ENCODE results near the gene SLC22A23.

The SLC22A23 gene

DNA sequence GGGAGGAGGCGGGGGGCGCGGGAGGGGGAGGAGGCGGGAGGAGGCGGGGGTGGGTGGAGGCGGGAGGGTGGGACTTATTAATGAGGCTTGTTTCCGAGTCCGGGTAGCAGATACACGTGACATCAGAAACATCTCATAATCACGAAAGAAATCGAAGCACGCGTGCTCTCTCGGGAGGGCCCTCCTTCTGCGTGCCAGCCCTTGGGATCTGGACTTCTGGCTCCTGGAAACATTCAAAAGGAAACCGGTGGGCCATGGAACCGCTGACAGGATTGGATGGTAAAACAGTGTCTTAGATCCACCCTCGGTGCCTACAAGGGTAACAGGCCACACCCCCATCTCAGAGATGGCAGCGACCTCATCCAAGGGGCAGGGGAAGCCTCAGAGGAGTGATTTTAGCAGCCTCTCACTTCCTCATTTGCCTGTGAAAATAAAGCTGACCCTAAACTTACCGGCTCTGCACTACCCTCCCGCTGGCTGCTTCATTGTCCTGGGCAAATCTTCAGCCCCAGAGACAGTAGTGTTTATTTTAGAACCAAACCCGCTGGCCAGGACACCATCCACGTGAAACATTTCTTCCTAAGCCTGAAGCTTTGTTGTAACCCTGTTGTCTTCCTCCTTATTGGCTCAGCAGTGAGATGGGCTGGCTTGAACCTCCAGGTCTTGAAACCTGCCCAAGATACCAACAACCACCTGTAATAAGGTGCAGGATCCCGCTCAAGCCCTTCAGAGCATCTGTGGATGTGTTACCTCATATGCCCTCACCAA is 100.6 kb downstream of the SLC22A23 start:
- in situ Hi-C loops (cut with MboI; ENCODE audit: low sequenced_read_pairs) = no loop called here

DNA sequence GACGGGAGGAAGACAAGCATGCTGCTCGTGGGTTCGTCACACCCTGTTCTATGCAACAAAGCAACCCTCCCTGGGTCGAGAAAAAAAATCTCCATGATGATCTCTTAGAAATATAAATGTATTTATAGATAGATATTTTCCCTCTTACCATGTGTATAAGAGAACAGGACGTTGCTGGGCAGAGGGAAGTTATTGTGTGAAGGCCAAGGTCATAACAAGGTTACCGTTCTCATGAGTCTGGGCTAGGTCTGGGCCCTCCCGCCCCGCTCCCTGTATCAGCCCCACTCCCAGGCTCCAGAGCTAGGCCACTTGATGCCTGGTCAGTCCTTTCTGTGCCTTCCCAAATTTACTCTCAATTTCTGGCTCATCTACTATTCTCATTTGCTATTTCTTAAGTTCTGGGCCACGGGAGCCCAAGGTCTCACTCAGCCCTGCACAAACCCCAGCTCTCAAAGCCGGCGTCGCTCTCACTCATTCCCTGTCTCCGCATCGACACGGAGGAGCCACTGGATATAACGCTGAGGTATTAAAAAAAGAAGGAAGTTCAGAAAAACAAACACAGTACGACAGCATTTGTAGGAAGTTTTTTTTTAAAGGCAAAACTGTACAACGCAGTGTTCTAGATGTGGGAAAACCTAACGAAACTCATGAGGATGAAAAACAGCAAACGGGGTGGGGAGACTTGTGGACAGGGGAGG is 101.3 kb downstream of the SLC22A23 start:
- in situ Hi-C loops (cut with MboI; ENCODE audit: low sequenced_read_pairs) = no loop called here

DNA sequence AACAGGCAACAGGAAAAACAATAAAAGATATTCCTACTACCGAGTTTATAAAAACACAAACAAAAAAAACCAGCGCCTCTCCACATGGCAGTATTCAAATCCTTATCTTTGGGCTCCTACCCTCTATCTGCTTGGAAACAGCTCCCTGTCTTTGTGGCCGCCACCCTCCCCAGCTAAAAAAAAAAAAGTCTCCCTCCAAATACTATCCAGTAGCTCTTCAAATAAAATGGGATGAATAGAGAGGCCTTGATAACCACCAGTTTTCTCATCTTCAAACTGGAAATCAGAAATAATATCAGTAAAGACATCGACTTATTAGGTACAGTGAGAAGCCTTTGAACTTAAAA is 101.9 kb downstream of the SLC22A23 start:
- in situ Hi-C loops (cut with MboI; ENCODE audit: low sequenced_read_pairs) = no loop called here

DNA sequence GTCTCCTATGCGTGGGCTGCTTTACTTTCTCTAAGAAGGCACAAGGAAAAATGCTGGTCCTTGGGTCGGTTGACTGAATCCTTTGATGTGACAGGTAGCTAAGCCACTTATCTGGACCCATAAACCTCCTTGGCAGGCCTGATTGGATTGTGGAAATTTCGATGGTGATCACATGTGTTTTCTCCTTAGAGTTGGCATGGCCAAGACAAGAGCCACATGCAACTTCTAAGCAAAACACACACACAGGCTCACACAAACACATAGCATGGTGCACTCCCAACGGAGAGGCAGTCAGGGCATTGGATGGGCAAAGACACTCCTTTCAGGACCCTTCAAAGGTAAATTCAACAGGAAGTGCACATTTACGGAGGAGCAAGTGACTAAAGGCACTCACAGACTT is 102.9 kb downstream of the SLC22A23 start:
- in situ Hi-C loops (cut with MboI; ENCODE audit: low sequenced_read_pairs) = no loop called here

DNA sequence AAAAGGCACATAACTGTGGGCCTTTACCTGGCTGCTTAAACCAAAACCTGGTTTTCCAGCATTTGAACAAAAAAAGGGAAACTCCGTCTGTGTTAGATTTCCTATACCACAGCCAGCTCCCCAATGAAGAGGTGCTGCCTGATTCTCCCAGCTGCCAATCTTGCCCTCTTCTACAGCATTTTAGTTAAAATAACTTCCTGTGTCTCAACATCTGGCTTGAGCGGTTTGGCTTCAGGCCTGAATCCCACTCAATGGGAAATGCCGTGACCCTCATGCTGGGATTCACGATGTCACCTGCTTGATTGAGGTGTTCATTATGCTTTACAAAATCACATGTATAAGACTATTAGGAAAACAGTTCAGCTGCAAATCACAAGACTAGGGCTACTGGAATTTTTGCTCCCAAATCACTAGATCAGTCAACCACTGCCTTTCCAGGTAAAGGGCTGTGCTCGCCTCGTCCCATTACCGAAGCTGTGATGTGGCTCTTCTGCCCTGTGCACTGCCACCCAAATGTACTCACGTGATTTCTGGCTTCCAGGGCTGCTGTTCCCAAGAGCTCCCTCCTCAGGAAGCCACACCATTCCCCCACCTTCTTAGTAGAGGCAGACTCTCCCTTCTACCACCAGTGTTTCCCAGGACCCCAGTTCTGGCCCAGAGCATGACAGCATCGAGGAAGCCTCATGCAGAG is 103.5 kb downstream of the SLC22A23 start:
- in situ Hi-C loops (cut with MboI; ENCODE audit: low sequenced_read_pairs) = no loop called here

DNA sequence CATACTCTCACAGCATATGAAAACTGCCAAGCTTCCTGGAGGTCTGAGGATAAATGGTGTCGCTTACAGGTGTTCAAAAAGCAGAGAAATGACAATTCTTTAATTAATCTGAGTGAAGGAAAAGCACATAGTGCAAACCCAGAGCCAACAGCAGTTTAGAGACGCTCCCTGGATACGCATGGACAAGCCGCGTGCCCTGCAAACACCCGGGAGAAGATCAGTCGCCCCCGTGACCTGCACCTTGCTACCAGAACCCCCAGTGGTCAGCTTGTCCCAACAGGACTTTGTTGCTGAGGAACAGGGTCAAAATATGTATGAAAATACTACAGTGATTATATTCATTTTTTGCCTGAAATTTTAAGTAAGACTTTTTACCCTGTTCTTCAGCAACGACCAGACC is 104.2 kb downstream of the SLC22A23 start:
- in situ Hi-C loops (cut with MboI; ENCODE audit: low sequenced_read_pairs) = no loop called here

DNA sequence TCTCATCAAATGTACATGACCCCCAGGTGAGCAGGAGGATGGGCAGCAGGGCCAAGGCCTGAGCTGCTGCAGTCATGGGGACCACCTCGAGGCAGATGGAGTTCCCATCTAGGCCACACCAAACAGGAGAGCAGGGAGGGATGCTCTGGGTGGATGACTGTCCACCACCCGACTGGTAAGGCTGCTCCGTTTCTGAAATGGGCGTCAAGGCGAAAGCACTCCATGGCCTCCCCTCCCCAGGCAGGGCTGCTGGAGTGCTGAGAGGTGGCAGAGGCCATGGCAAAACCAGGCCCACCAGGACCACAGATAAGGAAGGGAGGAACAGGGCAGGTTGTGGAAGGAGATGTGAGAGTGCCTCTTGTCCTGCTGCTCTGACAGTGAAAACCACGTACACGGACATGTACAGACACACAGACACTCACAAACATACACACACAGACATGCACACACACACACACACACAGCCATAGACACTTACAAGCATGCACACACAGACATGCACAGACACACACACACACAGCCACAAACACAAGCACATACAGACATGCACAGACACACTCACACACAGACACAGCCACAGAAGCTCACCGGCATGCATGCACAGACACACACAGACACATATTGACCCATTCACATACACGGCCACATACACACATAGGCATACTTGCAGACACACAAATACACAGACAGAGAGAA is 104.9 kb downstream of the SLC22A23 start:
- in situ Hi-C loops (cut with MboI; ENCODE audit: low sequenced_read_pairs) = no loop called here

DNA sequence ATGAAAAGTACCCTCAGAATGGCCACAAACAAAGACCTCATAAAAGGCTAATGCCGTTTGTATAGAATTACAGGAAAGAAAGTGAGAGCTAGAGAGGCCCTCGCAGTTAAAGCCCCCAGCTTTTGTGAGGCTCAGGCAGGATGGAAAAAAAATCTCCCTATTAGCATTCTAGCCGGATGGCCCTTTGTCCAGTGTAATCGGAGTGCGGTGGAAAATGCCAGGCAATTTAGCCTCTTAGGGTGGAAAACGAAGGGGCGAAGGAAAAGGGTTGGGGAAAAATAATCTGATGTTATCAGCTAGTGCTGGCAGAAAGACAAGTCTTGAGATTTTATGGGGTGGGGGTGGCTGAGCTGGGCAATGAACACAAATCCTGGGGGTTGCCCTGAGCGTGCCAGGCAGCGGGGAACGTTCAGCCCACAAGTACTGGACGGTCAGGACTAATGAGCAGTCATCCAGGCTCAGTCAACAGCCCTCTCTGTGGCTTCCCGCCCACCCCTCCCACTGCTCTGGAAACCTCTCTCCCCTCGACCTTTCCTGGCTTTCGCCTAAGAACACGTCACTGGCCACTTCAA is 105.7 kb downstream of the SLC22A23 start:
- in situ Hi-C loops (cut with MboI; ENCODE audit: low sequenced_read_pairs) = no loop called here

DNA sequence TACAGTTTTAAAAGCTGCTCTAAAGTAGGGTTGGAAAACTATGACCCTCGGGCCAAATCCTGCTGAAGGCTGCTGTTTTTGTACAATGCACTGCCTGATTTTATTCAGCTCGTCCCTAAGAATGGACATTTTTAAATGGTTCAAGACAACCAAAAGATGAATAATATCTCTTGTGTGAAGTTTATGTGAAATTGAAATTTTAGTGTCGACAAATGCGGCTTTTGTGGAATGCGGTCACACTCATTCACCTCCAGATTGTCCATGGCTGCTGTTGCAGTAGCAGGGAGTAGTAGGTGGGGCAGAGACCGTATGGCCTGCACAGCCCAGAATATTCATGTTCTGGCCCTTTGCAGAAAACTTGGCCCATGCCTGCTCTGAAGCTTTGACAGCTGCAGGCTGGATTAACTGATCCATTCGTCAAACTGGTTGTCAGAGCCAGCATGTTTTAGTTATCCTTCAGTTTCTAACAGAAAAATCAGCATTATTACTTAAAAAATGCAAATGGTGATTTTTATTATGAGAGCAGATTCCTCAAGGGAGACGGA is 106.5 kb downstream of the SLC22A23 start:
- in situ Hi-C loops (cut with MboI; ENCODE audit: low sequenced_read_pairs) = no loop called here

DNA sequence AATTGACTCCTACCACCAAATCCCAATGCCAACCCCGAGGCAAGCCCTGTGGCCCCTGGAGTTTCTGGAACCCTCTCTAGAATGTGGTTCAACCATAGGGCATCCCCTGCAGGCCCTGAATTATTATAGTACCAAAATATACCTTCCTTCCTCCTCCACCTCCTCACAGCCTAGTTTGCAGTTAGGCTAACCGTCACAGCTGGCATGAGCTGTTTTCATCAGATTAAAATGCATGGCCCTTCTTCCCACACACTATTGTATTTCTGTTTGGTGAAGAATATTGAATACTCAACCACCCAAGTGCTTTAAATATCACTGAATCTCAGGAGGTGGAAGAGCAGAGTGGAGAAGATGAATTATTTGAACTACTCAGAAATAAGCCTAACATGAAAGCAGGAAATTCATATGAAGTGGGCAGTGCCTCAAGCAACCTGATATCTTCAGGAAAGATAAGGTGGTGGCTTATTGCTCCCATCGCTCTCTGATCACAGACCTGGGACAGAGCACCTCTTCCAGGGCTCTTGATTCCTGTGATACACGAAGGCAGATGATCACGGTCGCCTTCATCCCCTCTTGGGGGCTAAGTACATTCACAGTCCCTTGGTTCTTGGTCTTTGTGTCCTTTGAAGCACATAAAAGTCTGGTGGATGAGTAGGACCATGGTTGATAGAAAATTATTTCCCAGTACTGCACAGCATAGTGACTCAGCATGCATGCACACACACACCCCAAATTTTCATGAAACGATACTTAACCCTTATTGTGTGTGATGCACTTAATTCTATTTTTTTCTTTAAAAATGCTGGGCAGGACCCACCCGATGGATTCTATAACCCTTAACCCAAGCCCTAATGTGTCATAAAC is 107.2 kb downstream of the SLC22A23 start:
- in situ Hi-C loops (cut with MboI; ENCODE audit: low sequenced_read_pairs) = no loop called here

DNA sequence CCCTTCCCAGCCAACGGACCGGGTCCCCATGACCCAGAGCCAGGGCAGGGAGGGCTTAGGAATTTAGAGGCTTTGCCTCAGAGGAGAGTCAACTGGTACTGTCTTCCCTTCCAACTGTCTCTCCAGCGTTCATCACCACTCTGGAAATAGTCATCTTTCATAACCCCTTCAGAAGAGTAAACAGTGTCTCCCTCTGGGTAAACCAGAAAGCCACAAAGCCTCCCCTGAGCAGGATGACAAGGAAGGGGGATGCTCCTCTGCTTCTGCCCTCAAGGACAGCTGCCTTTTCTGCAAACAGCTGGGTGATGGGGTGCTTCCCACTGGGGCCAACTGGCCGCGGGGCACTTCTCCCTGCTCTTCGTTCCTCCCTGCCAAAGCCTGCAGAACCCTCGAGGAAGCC is 108.0 kb downstream of the SLC22A23 start:
- in situ Hi-C loops (cut with MboI; ENCODE audit: low sequenced_read_pairs) = no loop called here

DNA sequence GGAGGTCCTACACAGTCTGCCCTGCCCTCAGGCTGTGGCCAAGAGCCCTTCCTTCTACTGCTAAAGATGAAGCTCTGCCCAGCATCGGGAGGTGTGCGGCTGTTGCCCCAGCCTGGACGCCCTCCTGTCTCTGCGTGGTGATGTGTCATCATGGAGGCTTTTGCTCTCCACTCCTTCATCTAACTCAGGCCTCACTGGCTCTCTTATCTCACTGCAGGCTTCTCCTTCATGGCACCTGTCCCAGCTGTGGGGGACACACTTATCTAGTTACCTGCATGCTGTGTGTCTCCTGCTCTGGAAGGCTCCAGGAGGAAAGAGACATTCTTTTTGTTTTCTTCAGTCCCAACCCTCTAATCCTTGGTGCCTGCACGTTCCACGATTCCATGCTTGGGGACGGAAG is 109.0 kb downstream of the SLC22A23 start:
- in situ Hi-C loops (cut with MboI; ENCODE audit: low sequenced_read_pairs) = no loop called here

DNA sequence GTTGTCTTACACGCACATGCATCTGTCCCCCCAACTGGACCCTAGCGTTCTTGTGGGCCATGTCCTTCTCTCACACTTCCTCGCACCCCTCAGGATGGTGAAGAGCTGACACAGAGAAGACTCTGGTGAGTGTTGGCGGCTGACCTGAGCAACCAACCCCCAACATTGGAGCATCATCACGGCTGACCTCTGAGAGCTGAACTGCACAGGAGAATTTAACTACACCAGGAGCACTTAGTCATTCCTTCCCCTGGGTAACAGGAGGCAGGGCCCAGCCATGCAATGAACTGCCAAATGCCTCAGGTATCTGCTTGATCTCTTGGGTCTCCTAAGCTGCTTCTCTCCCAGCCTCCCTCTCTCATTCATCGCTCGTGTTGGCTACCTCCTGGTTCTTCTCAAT is 109.6 kb downstream of the SLC22A23 start:
- in situ Hi-C loops (cut with MboI; ENCODE audit: low sequenced_read_pairs) = no loop called here

DNA sequence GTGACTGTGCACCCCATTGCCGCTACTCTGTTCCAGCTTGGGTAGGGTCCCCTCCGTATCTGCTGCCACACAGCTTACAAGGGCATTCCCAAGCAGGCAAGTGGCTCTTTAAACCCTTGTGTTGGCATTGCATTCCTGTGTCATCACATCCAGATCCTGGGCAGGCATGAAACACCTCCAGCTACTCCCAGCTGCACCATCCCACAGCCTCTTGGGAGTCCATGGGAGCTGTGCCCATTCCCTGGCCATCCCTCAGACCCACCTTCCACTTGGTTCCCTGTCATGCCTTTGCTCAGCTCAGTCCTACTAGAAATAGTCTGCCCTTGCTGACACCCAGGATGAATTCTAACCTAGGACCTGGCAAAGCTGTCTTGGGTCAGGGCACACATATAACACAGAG is 110.4 kb downstream of the SLC22A23 start:
- in situ Hi-C loops (cut with MboI; ENCODE audit: low sequenced_read_pairs) = no loop called here

DNA sequence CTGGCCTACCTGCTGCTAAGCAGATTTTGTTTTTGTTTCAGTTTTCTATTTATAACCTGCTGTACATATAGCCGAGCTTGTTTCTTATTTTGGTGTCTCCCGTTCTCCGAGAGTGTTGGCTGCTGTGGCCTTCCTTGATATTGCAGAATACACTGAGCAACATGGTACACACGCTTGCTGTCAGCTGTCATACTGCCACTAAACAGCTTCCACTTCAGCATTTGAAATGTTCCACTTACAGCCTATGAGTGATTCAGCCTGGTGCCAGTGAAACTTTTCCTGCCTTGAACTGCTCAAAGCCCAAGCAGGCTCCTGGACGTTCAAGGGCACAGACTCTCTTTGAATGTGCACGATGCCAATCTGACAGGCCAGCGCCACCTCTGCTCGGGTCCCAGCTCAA is 111.0 kb downstream of the SLC22A23 start:
- in situ Hi-C loops (cut with MboI; ENCODE audit: low sequenced_read_pairs) = no loop called here

DNA sequence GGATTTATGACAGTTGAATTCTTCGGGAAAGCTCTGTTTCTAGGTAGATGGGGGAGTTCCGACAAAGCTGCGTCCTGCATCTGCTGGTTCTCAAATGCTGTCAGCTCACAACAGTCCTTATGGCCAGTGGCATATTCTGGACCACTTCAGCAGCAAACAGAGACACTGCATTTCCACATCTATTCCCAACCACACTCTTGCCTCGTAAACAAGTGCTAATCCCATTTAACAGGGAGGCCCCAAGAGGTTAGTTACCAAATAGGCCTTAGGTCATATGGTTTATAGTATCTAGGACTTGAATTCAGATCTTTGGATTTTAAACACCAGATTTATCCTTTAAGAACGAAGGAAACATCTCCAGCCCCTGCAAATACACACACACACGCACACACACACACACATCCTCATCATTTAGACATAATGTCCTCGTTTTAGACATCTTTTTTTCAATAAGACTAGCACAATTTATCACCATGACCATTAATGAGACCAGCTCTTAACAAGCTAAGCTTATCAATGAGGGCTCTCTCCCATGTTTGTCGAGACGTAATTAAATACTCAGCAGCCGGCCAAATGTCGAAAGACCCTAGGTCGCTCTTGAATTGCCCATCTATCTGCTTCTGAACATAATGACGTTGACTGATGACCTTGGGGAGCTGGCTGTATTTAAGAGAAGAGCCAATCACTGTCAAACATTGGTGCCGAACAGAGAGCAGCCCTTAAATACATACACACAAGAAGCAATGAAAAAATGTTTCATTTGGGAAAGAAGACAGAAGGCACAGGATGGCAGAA is 113.6 kb downstream of the SLC22A23 start:
- in situ Hi-C loops (cut with MboI; ENCODE audit: low sequenced_read_pairs) = no loop called here

DNA sequence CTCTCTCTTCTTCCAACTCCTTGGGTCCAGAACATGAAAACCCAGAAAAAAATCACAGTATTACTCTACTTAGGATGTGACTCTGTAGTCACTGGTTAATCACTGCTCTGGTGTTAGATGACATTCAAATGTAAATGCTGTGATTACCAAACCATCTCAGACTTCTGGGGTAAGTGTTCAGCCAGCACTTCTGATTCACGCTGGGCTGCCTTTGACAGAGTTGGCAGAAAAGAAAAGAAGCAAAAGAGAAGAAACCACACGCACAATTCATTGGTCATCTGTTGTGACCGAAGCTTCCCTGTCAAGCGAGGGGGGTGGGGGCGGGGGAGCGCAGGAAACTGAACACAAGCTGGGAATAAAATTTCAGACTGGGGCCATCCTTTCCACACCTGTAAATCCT is 115.4 kb downstream of the SLC22A23 start:
- in situ Hi-C loops (cut with MboI; ENCODE audit: low sequenced_read_pairs) = no loop called here

DNA sequence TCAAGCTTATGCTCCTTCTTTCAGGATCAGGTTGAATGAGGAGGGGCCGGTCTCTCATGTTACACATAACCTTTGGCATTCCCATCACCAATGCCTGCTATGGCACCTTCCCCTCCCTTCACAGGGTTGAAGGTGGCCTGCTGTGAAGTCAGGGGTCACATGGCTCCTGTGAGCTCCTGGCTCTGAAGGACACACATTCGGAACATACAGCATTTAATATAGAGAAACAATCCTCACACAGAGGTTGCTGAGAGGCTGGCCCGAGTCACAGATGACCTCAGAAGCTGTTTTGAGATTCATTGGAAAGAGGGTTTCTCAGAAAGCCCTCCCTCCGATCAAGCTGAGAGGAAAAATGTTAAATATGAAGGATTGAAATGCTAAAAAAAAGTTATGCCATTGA is 116.0 kb downstream of the SLC22A23 start:
- in situ Hi-C loops (cut with MboI; ENCODE audit: low sequenced_read_pairs) = no loop called here

DNA sequence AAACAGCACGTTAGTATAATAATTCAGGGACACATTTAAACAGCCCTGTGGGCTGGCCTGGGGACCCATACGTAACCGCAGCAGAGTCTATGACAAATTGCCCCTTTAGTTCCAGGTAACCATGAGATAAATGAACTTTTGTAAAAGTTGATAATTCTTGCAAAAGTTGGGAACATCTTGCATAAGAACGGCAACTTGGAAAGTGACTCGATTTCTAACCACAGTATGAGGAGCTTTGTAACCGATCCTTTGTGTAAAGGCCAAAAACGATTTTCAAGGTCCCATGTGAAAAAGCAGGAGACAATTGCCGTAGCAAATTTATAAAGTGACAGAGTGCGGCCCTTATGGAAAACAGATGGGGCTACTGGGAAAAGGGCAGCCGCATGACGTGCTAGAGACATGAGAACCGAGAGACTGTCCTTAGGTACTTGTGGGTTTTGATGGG is 116.5 kb downstream of the SLC22A23 start:
- in situ Hi-C loops (cut with MboI; ENCODE audit: low sequenced_read_pairs) = no loop called here
